ENCODE results near the gene DNAJC9. TPM values are rescaled to one million over a fixed set of nuclear protein-coding genes. Genes with fewer than 3 reads are reported as not detected.

Gene DNAJC9
- total and polyA plus RNA-seq, 2 of the 4 experiments (the other 2 are of a cell fraction), result 20.0 to 28.7 TPM

GRCh38 chr10:73251683-73252444 is 4.8 kb upstream of the DNAJC9 start:
- peak overlapping the region; percentile 88 for H3K9ac ChIP-seq (ENCODE audit: low read depth, low read length)
- no peaks in the 10 kb centered on the region for H3K27me3 ChIP-seq (ENCODE audit: control insufficient read depth, insufficient read depth, low read length)
- ATAC-seq (ENCODE audit: low read depth) (peak; percentile 72), DNase-seq (no peak)
- peak overlapping the region; percentile 67 for H3K23ac ChIP-seq (ENCODE audit: low read depth, low read length)
- H3K27ac ChIP-seq (ENCODE audit: insufficient read depth, low read length), result peak overlapping the region; percentile 93
- H2AFZ ChIP-seq (replicated peaks; ENCODE audit: low read length, poor library complexity), result peak overlapping the region; percentile 100
- peak overlapping the region; percentile 94 for H3K4me2 ChIP-seq (ENCODE audit: low read depth, low read length)
- peak overlapping the region; percentile 99 for H3K14ac ChIP-seq (replicated peaks; ENCODE audit: low read depth, low read length)
- no peaks in the 10 kb centered on the region for H4K20me1 ChIP-seq (ENCODE audit: insufficient read depth, low read length)
- intact Hi-C loops (cut with micrococcal nuclease) (loop anchor here (1.0 to 10.0 kb wide), 2 partner anchors 108 to 243 kb away; partner anchors contain the start of gene PPP3CB), in situ Hi-C loops (cut with MboI; ENCODE audit: low sequenced_read_pairs) (loop anchor here (25.0 kb wide), 1 partner anchor 385 kb away; the partner anchor contains the start of gene MYOZ1), dilution Hi-C loops (cut with HindIII; ENCODE audit: low sequenced_read_pairs, unreplicated experiment) (no loop called here)
- peaks cover 8% of the 10 kb centered on the region for H3K4me1 ChIP-seq (ENCODE audit: control insufficient read depth, insufficient read depth, low read length)
- POLR2A ChIA-PET (ENCODE audit: unreplicated experiment), result no interaction called here
- CTCF ChIA-PET, result interaction anchor here (0.6 kb wide), 1 partner anchor 141 kb away, joined by 3 read pairs; no protein-coding TSS in a partner anchor
- peaks cover 21 to 41% of the 10 kb centered on the region in 2 experiments for H3K79me1 ChIP-seq (ENCODE audit: low read depth in 1 of 2, low read length in 2 of 2)
- 0 out of 2 replicates have a peak, but pooled peaks cover 3% of the 10 kb centered on the region for H3K9me1 ChIP-seq (ENCODE audit: insufficient read depth, low read length)
- 23% methylated on average over 17 of the region's 23 CpGs; no CpG with 5 or more reads in 1 of the 2 experiments for WGBS, 2 experiments (ENCODE audit: extremely low coverage in 2 of 2, insufficient read length in 1 of 2)
- peak overlapping the region; percentile 50; the same call in 1 of the 2 replicates for H2BK120ac ChIP-seq (ENCODE audit: low read depth, low read length)
- H2BK5ac ChIP-seq (ENCODE audit: low read depth, low read length, poor library complexity, severe bottlenecking), result peak overlapping the region; percentile 94
- H4K91ac ChIP-seq (ENCODE audit: insufficient read depth, low read depth, low read length), result peak overlapping the region; percentile 89
- no peak for TF ChIP-seq MAZ (IDR thresholded peaks at IDR 0.05; ENCODE audit: borderline replicate concordance, low read depth, low read length)
- no peak for TF ChIP-seq SMC3 (IDR thresholded peaks at IDR 0.05; ENCODE audit: low read depth, low read length)
- TF ChIP-seq, protein P1, sequence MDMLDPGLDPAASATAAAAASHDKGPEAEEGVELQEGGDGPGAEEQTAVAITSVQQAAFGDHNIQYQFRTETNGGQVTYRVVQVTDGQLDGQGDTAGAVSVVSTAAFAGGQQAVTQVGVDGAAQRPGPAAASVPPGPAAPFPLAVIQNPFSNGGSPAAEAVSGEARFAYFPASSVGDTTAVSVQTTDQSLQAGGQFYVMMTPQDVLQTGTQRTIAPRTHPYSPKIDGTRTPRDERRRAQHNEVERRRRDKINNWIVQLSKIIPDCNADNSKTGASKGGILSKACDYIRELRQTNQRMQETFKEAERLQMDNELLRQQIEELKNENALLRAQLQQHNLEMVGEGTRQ (IDR thresholded peaks at IDR 0.05; ENCODE audit: low read depth, low read length), result peak; percentile 70; the same call in 1 of the 2 replicates
- TF ChIP-seq RAD21 (IDR thresholded peaks at IDR 0.05; ENCODE audit: low read length), result no peak
- TF ChIP-seq CEBPB (IDR thresholded peaks at IDR 0.05; ENCODE audit: low read depth, low read length), result peak; percentile 53; the same call in 1 of the 2 replicates
- no peak for TF ChIP-seq MXI1 (IDR thresholded peaks at IDR 0.05; ENCODE audit: borderline replicate concordance, low read depth, low read length)
- H3K4ac ChIP-seq (ENCODE audit: low read depth, low read length), result peak overlapping the region; percentile 91
- peak overlapping the region; percentile 92 for H2AK5ac ChIP-seq (ENCODE audit: low read depth, low read length)
- H2AK9ac ChIP-seq (replicated peaks; ENCODE audit: low read depth, low read length, poor library complexity), result peak overlapping the region; percentile 85
- no peak overlapping the region for H2BK15ac ChIP-seq (ENCODE audit: low read depth, low read length)
- peak overlapping the region; percentile 54 for H3K4me3 ChIP-seq (ENCODE audit: insufficient read depth, low read depth, low read length)
- H2BK20ac ChIP-seq (ENCODE audit: low read depth, low read length), result no peak overlapping the region; the same call in 1 of the 2 replicates
- peak overlapping the region; percentile 96 for H3K56ac ChIP-seq (ENCODE audit: extremely low read depth, insufficient read depth, low read length)
- H3K36me3 ChIP-seq (ENCODE audit: control insufficient read depth, insufficient read depth, low read length), result peaks cover 8% of the 10 kb centered on the region
- BruUV-seq (replicated peaks), result TSS peak; percentile 6
- peak overlapping the region; percentile 73 for H4K5ac ChIP-seq (ENCODE audit: low read depth, low read length)
- peak overlapping the region; percentile 88 to 96 for H4K8ac ChIP-seq (ENCODE audit: low read depth in 2 of 2, low read length in 2 of 2)
- H3K9me3 ChIP-seq (ENCODE audit: control insufficient read depth, insufficient read depth, low read length), result no peaks in the 10 kb centered on the region
- peak overlapping the region; percentile 7; the same call in 1 of the 2 replicates for H3K18ac ChIP-seq (ENCODE audit: low read depth, low read length)
